ENCODE data around the gene ST6GALNAC3. TPM values are rescaled to one million over a fixed set of nuclear protein-coding genes. Genes with fewer than 3 reads are reported as not detected.
A peak's percentile ranks its signal among the peaks of the same experiment; 100 is the strongest.
"Not testable (repeated sequence)": the region's sequence is repeated elsewhere in the genome, so short reads cannot be mapped to it uniquely, and the experiment has no call there.

ST6GALNAC3 gene
- 0.03 and 0.10 TPM in 2 replicates for total RNA-seq (2014; rRNA removed; shearing (Covaris generic))
- polyA plus RNA-seq (2015; cell fraction: cytosol; rRNA removed) = 0.07 and 0.12 TPM in 2 replicates
- polyA plus RNA-seq (2015; cell fraction: nucleus; rRNA removed) = 0.02 and 0.29 TPM in 2 replicates

DNA sequence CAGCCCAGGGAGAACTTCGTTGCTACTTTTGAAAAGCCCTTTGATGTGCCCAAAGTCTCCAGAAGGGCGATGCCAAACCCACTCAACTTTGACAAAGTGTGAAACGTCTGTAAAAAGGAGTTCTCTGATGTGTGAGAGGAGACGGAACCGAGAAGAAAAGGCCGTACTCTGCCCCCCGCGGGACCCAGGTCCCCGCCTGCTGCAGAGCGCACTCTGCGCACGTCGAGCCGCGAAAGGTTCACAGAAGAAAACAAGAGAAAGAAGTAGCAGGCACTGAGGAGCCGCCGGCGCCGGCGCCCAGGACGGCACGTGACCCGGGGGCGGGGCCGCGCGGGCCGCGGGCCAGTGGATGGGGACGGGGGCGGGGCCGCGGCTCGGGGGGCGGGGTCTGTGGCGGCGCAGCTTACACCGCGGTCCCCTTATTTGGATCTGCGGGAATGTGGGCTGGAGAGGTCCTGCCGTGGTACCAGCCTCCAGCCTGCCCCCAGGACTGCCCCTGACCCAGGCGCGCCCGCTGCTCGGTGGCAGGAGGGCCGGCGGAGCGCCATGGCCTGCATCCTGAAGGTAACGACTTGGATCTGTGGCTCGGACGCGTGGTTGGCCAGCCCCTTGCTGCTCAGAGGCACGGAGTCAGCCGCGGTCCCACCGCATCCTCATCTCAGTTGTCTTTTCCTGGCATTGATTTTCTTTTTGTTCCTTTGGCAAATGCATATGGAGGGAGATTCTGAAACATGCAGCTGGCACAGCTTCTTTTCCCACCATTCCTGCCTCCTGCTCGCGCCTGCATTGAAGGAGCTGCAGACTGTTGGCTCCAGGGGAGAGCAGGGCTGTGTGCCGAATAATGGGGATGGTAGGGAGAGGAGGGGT lies at the start of gene ST6GALNAC3:
ST6GALNAC3 (plus strand) TSS at position 426 of the 867 bp plus-strand sequence.
- peak; percentile 30 for DNase-seq (ENCODE audit: low read depth)

DNA sequence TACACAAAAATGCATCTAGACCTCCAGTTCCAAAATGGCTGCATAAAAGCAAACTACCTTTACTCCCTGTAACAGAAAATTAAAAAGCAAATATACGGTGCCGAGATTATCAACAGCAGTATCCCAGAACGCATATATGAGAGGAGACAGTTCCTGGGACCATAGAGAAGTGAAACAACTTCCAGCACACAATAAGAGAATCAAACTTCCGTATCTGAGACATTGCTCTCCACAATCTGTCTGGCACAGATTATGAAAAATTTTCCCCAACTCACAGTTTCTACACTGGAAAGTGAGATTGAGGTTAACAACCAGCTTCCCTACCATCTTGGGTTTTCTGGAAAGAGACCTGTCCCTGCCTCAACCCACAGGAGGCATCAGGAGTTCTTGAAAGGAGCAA lies 47.2 kb upstream of the ST6GALNAC3 start:
- DNase-seq (ENCODE audit: low read depth) = no peak

DNA sequence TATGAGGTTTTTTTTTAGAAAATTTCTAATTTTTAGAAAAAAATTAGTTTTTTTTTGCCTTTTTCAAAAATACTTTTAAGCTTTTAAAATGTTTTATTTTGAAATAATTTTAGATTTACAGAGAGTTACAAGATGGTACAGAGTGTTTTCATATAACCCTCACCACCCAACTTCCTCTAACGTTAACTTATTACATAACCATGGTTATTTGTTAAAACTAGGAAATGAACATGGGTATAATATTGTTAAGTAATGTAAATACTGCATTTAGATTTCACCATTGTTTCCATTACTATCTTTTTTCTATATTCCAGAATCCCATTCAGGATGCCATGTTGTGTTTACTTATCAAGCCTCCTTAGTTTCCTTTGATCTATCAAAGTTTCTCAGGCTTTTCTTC lies 45.2 kb upstream of the ST6GALNAC3 start:
- DNase-seq (ENCODE audit: low read depth) = no peak

DNA sequence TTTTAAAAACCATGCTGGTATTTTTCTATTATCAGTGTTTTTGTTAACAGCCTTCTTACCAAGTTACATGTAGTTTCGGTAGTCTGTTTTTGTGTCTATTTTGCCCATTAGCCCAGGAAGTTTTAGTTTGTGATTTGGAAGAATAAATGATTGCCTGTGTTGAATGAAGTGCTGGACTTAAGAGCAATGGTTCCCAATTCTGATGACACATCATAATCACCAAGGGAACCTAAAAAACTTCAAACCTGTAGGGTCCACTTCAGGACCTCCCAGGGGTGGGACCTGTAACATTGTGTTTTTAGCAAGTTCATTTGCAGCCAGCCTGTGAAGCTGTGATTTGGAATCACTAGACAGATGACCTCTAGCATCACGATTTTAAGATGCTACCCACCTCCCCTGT lies 43.0 kb upstream of the ST6GALNAC3 start:
- DNase-seq (ENCODE audit: low read depth) = no peak

DNA sequence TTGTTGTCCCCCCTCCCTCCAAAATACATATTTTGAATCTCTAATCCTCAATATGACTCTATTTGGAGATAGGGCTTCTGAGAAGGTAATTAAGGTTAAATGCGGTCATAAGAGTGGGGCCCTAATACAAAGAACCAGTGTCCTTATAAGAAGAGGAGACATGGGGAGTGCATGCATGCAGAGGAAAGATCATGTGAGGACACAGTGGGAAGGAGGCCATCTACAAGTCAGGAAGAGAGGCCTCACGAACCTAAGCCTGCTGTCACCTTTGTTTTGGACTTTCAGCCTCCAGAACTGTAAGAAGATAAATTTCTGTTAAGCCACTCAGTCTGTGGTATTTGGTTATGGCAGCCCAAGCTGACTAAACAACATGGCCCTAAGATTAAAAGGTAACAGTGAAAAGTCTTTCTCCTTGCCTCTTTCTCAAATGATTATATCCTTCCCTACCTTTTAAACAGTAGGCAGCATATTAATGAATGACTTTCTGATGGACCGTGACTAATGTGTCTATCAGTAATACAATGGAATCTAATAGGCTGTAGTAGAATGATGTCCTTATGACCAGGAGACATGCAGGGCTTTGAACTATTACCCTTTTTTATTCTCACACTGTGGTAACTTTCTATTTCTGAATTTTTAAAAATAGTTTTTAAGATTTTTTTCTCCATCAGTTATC lies 40.6 kb upstream of the ST6GALNAC3 start:
- no peak for DNase-seq (ENCODE audit: low read depth)

DNA sequence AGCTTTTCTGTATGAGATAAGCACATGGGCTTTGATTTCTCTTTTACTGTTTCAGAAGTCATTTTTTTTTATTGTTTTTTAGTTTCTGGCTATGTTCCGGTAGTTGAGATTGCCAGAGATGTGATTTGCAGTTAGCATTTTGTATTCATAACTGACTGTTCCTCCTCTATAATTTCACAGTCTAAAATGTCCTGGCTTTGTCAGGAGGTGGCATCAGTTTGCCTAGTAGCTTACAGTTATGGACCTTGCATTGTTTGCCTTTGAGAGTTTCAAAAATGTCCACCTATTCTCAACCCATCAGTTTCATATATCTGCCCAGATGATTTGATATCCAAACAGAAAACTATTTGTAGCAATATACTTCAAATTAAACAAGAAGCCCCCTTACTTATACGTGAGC lies 39.5 kb upstream of the ST6GALNAC3 start:
- DNase-seq (ENCODE audit: low read depth) = no peak

DNA sequence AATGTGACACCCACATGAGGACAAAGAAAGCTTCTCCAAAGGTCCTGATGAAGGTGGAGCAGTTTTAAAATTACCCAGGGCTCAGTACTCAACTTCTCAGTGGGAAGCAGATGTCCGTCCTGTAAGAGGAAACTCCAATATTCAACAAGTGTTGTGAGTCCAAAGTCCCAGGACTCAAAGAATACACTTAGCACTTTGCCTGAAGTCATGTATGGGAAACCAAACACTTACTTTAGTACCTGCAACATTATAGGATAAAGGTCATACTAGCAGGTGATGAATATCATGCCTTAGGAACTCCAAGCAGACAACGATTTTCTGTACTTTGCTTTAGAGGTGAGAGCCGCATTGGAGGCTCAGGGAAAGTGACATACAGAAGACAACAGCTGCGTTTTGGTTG lies 37.2 kb upstream of the ST6GALNAC3 start:
- DNase-seq (ENCODE audit: low read depth) = no peak

DNA sequence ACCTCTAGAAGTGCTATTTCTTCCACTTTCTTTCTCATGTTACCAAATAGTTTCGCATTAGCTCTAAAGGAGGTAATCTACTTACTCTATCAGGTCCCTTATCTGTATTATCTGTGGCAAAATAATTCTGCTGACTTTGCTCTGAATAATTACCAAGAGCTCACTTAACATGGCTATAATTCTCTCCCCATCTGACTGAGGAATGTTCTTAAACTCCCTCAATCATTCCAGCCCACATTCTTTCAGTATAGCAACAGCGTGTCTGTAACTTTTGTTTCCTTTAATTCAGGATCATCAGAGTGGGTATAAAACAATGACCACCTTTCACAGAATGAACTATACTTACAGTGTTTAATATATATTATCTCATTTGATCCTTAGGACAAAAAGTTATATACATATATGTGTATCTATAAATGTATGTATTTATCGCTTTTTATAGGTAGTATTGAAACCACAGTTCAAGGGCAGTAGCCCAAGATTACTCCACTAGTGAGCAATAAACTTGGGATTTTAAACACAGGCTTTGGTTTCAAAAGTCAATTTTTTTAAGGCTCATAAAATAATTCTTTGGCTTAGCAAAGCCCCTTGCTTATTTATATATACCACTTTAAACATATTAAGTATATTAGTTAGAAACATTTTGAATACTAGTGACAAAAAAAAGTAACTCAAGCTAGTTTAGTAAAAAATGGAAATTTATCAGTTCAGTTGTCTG lies 36.1 kb upstream of the ST6GALNAC3 start:
- DNase-seq (ENCODE audit: low read depth) = no peak

DNA sequence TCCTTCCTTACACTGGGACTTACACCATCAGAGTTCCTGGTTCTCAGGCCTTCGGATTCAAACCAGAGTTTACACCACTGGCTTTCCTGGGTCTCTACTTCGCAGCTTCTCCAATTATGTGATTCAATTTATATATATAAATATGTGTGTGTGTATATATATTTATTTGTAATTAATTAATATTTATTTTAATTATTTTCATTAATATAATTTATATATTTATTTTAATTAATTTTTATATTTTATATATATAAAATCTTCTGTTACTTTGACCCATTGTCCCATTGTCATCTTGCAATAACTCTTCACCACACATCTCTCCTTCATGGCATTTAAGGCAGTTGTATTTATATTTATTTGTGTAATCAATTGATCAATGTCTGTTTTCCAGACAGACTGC lies 28.4 kb upstream of the ST6GALNAC3 start:
- DNase-seq (ENCODE audit: low read depth) = no peak

DNA sequence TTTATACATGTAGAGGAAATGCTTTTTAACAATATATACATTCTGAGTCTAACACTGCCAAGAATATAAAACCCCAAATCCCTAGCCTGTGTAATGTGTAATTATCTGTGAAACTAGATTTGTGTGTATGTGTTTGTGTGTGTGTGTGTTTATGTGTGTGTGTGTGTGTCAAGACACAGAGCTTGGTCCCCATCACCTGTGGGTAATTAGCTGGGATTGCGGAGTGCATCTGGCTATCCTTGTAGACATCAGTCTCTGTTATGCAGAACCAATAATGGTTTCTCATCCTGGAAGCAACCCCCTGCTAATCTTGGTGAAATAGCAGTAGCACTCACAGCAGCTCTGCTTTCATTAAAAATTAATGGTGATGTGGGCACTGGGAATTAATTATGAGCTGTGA lies 26.3 kb upstream of the ST6GALNAC3 start:
- no peak for DNase-seq (ENCODE audit: low read depth)

DNA sequence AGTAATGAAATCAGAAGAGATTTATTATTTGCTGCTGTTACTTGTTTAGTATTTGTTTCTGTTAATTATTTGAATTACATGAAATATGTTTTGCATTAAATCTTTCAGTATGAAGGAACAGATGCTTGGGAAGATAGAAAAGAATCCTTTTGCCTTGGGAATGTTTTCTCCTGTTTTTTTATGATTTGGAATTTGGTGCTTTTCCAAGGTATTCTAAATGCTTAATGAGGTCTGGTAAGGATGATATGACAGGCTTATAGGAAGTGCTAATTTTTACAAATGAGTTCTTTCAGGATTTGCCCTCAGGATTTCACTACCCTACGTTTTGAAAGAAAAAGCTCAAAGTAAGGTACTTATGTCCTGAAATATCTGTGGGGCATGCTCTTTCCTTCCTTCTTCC lies 25.6 kb upstream of the ST6GALNAC3 start:
- DNase-seq (ENCODE audit: low read depth) = no peak

DNA sequence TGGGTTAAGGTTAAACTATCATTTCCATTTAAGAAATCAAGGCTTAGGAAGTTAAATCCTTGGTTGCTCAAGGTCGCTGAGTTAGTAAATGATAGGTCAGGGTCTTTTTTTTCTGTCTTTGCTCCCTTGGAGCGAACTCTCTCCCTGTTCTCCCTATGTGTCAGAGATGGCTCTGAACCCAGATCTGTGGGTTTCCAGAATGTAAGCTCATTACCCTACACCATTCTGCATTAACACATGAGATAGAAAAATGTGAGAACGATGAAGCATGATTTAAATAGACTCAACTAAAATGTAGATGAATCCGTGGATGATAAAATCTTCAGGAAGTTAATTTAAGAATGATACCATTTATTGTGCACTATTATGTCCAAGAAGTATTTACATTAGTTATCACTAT lies 25.0 kb upstream of the ST6GALNAC3 start:
- DNase-seq (ENCODE audit: low read depth) = no peak

DNA sequence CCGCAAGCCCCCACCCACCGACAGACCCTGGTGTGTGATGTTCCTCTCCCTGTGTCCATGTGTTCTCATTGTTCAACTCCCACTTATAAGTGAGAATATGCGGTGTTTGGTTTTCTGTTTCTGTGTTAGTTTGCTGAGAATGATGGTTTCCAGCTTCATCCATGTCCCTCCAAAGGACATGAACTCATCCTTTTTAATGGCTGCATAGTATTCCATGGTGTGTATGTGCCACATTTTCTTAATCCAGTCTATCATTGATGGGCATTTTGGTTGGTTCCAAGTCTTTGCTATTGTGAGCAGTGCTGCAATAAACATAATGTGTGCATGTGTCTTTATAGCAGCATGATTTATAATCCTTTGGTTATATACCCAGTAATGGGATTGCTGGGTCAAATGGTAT lies 24.5 kb upstream of the ST6GALNAC3 start:
- not testable (repeated sequence) for DNase-seq (ENCODE audit: low read depth)

DNA sequence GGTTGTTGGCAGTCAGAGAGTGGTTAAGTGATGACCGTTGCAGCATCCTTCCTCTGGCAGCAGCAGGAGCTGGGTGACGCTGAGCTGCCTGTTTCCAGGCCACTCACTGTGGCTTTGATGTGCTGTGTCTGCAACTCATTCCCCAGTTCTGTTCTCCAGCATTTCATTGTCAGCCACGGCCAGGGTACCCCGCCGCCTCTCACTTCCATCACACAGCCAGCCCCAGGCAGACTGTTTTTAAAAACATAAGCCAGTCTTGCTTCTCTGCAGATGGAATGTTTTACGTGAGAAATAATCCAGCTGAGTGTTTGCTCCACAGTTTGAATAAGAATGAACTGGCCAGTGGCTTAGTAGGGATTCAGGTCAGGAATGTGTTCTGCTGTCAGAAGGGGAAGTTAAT lies 21.5 kb upstream of the ST6GALNAC3 start:
- DNase-seq (ENCODE audit: low read depth) = peak; percentile 38

DNA sequence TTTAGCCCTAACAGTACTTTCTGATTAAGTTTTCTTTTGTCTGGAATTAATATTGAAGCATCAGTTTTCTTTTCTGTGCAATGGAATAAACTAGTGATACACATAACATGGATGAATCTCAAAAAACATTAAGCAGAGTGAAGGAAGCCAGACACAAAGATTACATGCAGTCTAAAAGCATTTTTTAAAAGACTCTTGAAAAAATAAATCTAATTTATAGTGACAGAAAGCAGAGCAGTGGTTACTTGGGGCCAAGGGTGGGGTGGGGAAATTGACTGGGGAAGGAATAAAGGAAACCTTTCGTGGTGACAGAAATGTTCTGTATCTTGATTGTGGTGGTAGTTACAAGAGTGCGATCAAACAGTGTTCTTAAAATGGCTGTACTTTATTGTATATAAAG lies 20.2 kb upstream of the ST6GALNAC3 start:
- DNase-seq (ENCODE audit: low read depth) = no peak

DNA sequence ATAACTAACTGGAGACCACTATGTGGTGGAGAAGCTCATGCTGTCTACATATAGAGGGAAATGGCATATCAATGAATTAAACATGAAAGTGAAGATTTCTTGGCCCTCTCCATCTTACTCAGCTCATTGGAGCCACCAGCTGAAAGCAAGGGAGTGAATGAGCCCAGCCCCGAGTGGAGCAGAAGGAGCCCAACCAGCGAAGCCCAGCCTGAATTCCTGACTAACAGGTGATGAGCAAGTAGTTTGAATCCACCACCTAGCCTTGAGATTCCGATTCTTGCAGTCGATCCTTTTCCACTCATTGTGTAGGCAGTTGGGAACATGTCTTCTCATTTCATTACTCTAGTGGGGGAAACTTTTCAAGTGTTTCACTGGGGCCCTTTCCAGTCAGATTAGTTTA lies 18.6 kb upstream of the ST6GALNAC3 start:
- no peak for DNase-seq (ENCODE audit: low read depth)

DNA sequence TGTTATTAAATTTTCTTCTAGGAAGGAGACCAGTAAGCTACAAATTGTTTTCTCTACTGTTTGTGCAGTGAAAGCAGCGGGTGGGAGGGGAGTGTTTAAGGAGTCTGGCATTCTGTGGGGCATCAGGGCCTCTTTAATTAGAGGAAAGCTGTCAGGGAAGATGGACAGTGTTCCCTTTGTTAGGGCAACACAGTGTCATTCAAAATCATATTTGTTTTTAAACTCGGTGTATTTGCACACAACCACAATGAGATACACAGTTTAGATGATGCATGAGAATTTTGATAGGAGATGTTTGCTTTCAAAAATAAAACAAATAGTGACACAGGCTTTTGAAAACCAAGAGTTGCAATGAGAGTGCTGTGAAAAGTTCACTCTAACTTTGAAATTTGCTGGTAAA lies 15.1 kb upstream of the ST6GALNAC3 start:
- no peak for DNase-seq (ENCODE audit: low read depth)

DNA sequence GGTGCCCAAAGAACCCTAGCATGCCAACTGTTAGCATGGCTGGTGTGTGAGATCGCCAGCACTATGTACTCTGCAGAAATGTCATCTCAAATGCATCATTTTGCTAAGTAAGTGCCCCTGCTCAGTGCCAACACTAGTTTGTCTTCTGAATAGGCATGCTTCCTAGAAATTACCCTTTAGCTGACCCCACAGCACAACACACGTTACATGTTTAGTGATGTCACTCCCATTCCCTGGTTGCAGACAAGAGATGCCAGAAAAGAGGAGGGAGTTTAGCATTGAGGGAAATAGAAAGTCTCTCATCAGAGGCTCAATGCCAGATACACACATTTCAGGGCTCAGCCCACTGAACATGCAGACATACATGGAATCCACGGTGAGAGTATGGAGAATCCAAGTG lies 9.3 kb upstream of the ST6GALNAC3 start:
- DNase-seq (ENCODE audit: low read depth) = no peak

DNA sequence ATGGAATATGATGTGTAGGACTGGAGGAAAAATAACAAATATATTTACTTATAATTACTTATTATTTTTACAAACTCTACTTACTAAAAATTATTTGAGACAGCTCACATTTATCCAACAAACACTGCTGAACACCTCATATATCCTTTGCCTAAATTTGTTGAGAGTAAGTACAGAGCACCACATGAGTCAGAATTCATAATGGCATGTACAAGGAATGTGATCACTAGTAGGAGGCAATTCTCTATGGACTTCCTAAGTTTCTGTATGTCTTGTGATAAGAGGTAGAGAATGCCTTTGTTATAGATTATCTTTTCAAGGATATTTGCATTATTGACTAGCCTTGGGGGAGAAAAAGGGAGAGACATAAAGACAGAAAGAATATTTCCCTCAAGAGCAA lies 8.2 kb upstream of the ST6GALNAC3 start:
- DNase-seq (ENCODE audit: low read depth) = peak; percentile 41

DNA sequence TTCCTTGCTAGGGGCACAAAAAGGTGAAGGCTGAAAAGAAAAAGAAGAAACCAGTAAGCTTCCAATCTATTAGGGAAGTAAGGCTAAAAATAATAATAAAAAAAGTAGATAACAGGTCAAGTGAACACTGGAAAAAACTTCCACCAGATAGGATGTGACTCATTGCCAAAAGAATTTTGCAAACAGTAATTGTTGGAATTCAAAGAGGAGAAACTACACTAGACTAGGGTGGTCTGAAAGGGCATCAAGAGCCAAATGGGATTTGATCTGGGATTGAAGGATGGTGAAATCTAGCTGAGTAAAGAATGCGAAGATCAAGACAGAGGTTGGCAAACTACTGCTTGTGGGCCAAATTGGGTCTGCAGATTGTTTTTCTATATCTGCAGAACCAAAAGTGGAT lies 6.0 kb upstream of the ST6GALNAC3 start:
- peak; percentile 78 for DNase-seq (ENCODE audit: low read depth)

DNA sequence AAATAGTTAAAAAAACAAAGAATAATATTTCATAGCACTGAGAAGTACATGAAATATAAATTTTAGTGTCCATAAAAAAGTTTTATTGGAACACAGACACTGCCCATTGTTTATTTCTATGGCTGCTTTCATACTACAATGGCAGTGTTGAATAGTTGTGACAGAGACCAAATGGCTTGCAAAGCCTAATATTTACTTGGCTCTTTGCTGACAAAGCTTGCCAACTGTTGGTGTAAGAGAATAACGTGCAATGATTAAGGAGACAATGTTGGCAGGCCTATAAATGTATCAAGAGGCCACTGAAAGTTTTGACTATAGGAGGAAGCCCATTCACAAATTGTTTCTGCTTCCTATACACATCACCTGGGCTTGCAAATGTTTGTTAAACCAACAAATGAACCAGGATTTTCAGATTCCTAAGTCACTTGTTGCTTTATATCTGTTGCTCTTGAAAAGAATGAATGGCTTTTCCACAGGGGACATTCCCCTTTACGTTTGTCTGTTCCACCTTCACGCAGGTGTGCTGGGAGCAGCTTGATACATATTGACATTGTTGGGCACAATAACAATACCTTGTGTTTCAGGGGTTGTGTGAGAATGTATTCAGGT lies 5.5 kb upstream of the ST6GALNAC3 start:
- DNase-seq (ENCODE audit: low read depth) = no peak

DNA sequence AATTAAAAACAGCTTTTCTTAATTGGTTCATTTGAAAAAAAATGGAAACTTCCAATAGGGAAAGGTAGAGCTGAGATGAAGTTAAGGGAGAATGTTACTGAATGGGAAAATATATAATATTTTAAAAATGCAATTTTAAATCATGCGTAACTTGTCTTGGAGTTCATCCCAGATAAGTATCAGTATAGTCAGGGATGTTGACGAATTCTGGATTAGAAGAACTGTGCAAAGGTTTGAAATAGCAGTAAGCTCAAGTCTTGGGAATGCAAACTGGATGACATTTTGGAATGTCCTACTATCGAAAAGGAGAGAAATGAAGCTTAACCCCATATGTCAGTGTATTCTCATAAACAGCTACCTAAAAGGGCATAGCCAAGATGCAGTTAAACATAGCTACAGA lies 4.0 kb upstream of the ST6GALNAC3 start:
- no peak for DNase-seq (ENCODE audit: low read depth)

Measured in HT1080 (cell line).